Calu3 (cell line): Measurements from ENCODE around the gene TPGS1. TPM values are rescaled to one million over a fixed set of nuclear protein-coding genes. Genes with fewer than 3 reads are reported as not detected.

Experiments
- BruUV-seq: library from RNA; stranded (reverse); fragments of 400-500 nt; replicated peaks from 2 replicates; lab custom pipeline; 2021; lab: Mats Ljungman, UMichigan
- CTCF ChIA-PET: fragments of 300-600 bp; sonication (Branson Sonifier 250); formaldehyde crosslinking; loops from one replicate; lab custom pipeline; 2022; ENCODE audit warnings: antibody characterized with exemption; lab: Charles Lee
- DNase-seq: peaks from one replicate; pipeline ENCODE4 v3.0.0; 2022
- H3K27ac Mint-ChIP-seq: one replicate; pipeline ENCODE4 v1.8.0; 2022; ENCODE audit warnings: mixed read lengths; ENCODE audit not compliant: unreplicated experiment
- H3K27me3 Mint-ChIP-seq: one replicate; pipeline ENCODE4 v1.8.0; 2022; ENCODE audit warnings: mixed read lengths; ENCODE audit not compliant: unreplicated experiment
- H3K36me3 Mint-ChIP-seq: one replicate; pipeline ENCODE4 v1.8.0; 2022; ENCODE audit warnings: mild to moderate bottlenecking, moderate library complexity, mixed read lengths; ENCODE audit not compliant: insufficient read depth, unreplicated experiment
- H3K4me1 Mint-ChIP-seq: one replicate; pipeline ENCODE4 v1.8.0; 2022; ENCODE audit warnings: mild to moderate bottlenecking, low read depth, mixed read lengths; ENCODE audit not compliant: unreplicated experiment
- H3K4me3 Mint-ChIP-seq: one replicate; pipeline ENCODE4 v1.8.0; 2022; ENCODE audit warnings: mild to moderate bottlenecking, low read depth, moderate library complexity, mixed read lengths; ENCODE audit not compliant: unreplicated experiment
- H3K9me3 Mint-ChIP-seq: one replicate; pipeline ENCODE4 v1.8.0; 2022; ENCODE audit warnings: low read depth, mixed read lengths; ENCODE audit not compliant: unreplicated experiment
- CTCF ChIP-seq: fragments of 200-600 bp; IDR thresholded peaks from one replicate; pipeline ENCODE4 v1.8.0; 2022; ENCODE audit warnings: antibody characterized with exemption; ENCODE audit not compliant: unreplicated experiment
- intact Hi-C: fragments of 100-400 bp; cut with micrococcal nuclease; formaldehyde crosslinking; loops from one replicate; pipeline ENCODE4 v1.10.0; 2022; ENCODE audit not compliant: unreplicated experiment
- total RNA-seq: library from RNA; stranded (reverse); gene quantifications from 2 replicates; pipeline ENCODE4 v1.2.3, GENCODE V29; 2022

TPGS1 gene
- total RNA-seq, 1 experiment from 2014 or later: 9.0 TPM

DNA sequence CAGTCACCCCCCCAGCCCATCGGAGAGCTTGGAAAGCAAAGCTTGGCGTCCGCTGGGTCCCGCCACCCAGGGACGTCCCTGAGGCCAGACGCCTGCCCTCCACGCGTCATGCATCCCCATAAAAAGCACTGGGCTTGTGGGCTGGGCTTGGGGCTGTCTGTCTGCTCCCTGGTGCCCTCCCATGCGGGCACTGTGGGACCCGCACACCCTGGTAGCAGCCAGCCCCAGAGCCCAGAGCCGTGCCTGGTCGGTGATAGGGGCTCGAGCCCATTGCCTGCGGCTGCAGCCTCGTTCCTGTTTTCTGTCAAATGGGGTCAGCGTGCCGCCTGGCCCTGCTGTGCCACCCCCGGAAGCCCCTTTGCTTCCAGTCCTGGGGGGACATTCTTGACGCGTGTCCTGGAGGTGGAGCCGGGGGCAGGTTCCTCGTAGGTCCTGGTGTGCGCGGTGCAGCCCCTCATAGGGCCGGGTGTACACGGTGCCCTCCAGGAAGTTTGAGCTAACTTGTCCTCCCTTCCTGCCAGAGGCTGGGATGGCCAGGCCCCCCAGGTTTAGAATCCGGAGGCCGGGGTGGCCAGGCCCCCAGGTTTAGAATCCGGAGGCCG is 32.2 kb downstream of the TPGS1 start:
- TF ChIP-seq CTCF: no peak
- Mint-ChIP-seq H3K36me3 (peaks cover 25% of the 10 kb centered on the region), H3K27ac (no peak overlapping the region), H3K9me3 (no peaks in the 10 kb centered on the region), H3K4me3 (no peak overlapping the region), H3K4me1 (peaks cover 7% of the 10 kb centered on the region), H3K27me3 (peaks cover 3% of the 10 kb centered on the region)
- no TSS peak for BruUV-seq
- no peak for DNase-seq
- CTCF ChIA-PET: interaction anchor here (0.6 to 0.7 kb wide), 3 partner anchors 37 to 122 kb away, joined by 3 to 5 read pairs (median 5); no protein-coding TSS in a partner anchor
- intact Hi-C loops: no loop called here

DNA sequence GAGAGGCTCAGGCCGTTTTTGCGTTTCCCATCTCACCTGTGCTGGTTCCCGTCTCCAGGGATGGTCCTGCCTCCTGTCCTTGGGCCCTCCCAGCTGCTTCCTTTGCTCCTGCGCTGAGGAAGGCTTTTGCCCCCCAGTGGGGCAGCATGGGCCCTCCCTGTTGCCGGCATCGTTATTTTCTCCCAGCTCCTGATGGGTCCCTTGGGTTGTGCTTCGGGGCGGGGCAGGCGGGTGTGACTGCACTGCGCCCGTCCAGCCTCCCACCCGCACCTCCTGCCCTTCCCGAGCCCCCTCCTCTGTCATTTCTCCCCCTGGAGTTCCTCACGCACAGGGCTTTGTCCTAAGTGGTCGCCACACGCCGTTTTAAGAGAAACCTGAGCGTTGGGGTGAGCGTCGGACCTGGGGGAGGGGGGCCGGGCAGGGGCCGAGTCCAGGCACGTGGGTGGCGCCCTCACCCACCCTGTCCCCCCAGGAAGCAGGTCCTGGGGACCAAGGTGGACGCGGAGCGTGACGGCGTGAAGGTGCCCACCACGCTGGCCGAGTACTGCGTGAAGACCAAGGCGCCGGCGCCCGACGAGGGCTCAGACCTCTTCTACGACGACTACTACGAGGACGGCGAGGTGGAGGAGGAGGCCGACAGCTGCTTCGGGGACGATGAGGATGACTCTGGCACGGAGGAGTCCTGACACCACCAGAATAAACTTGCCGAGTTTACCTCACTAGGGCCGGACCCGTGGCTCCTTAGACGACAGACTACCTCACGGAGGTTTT is 33.8 kb downstream of the TPGS1 start:
- CTCF ChIA-PET: no interaction called here
- Mint-ChIP-seq H3K4me1 (no peaks in the 10 kb centered on the region), H3K9me3 (no peaks in the 10 kb centered on the region), H3K36me3 (peaks cover 20% of the 10 kb centered on the region), H3K27me3 (peaks cover 12% of the 10 kb centered on the region), H3K4me3 (no peak overlapping the region), H3K27ac (no peak overlapping the region)
- no peak for TF ChIP-seq CTCF
- DNase-seq: no peak
- intact Hi-C loops: no loop called here
- no TSS peak for BruUV-seq

- DNase-seq: no peak
Observed at GRCh38 chr19:541699-542098, 34.4 kb downstream of the TPGS1 start.

GRCh38 chr19:542173-542866 is 35.0 kb downstream of the TPGS1 start:
- BruUV-seq: no TSS peak
- no peaks in the 10 kb centered on the region for H3K9me3 Mint-ChIP-seq
- no peak overlapping the region for H3K27ac Mint-ChIP-seq
- H3K27me3 Mint-ChIP-seq: peaks cover 12% of the 10 kb centered on the region
- H3K4me3 Mint-ChIP-seq: no peak overlapping the region
- TF ChIP-seq CTCF: no peak
- DNase-seq: no peak
- peaks cover 16% of the 10 kb centered on the region for H3K36me3 Mint-ChIP-seq
- intact Hi-C loops: no loop called here
- CTCF ChIA-PET: no interaction called here
- H3K4me1 Mint-ChIP-seq: no peaks in the 10 kb centered on the region

More at GRCh38 chr19:541699-542098, 34.4 kb downstream of the TPGS1 start:
- Mint-ChIP-seq H3K9me3 (no peaks in the 10 kb centered on the region), H3K36me3 (peaks cover 16% of the 10 kb centered on the region), H3K4me1 (no peaks in the 10 kb centered on the region), H3K4me3 (no peak overlapping the region), H3K27me3 (peaks cover 12% of the 10 kb centered on the region), H3K27ac (no peak overlapping the region)
- no peak for TF ChIP-seq CTCF
- CTCF ChIA-PET: no interaction called here
- intact Hi-C loops: no loop called here
- BruUV-seq: no TSS peak
